Measurements from ENCODE around the gene OSBPL6. TPM values are rescaled to one million over a fixed set of nuclear protein-coding genes. Genes with fewer than 3 reads are reported as not detected.

The OSBPL6 gene
- total and polyA plus RNA-seq, 2 of the 13 experiments (the other 11 are each of a cell fraction or from before 2014, with no cell fraction given) = 0.03 to 0.11 TPM

GRCh38 chr2:178306352-178307073, 112.2 kb downstream of the OSBPL6 start:
- H3K27ac ChIP-seq (ENCODE audit: extremely low read length, insufficient read depth, low read length) = no peak overlapping the region
- H3K9me3 ChIP-seq (ENCODE audit: low read length) = no peaks in the 10 kb centered on the region
- intact Hi-C loops (cut with micrococcal nuclease; ENCODE audit: unreplicated experiment) = loop anchor here (1.0 kb wide), 3 partner anchors 26 to 108 kb away; no protein-coding TSS in a partner anchor
- POLR2A ChIA-PET = no interaction called here
- no peaks in the 10 kb centered on the region for H3K79me2 ChIP-seq (ENCODE audit: insufficient read depth, low read length)
- ATAC-seq = peak; percentile 100
- no peaks in the 10 kb centered on the region for H3K27me3 ChIP-seq (ENCODE audit: control insufficient read depth in 1 of 2, insufficient read depth in 2 of 2, low read length in 2 of 2)
- 18% methylated on average over 8 of the region's 8 CpGs for WGBS (ENCODE audit: low lambda C conversion rate)
- no peaks in the 10 kb centered on the region for H3K36me3 ChIP-seq (replicated peaks in 1 of 2; ENCODE audit: control insufficient read depth in 1 of 2, insufficient read depth in 2 of 2, low read length in 2 of 2)
- H2AFZ ChIP-seq (ENCODE audit: low read length) = no peak overlapping the region
- H3K4me1 ChIP-seq (ENCODE audit: insufficient read depth, low read length) = no peaks in the 10 kb centered on the region
- peak; percentile 92 for FAIRE-seq
- H3K9ac ChIP-seq (ENCODE audit: insufficient read depth, low read depth, low read length) = no peak overlapping the region
- no TSS peak for BruUV-seq (replicated peaks)
- H4K20me1 ChIP-seq (ENCODE audit: insufficient read depth, low read length) = no peaks in the 10 kb centered on the region
- in situ Hi-C loops (cut with HindIII; ENCODE audit: extremely low pct_ligation_motif_present, low pct_unique_long_range_greater_than_20kb) = loop anchor here (10.0 kb wide), 1 partner anchor 108 kb away; no protein-coding TSS in a partner anchor
- CTCF ChIA-PET (ENCODE audit: low intra/inter-chr PET ratio, low total read pairs) = interaction anchor here (1.3 to 2.2 kb wide), 2 partner anchors 91 to 109 kb away, joined by 4 to 11 read pairs; no protein-coding TSS in a partner anchor
- no peak overlapping the region for H3K4me3 ChIP-seq (replicated peaks in 1 of 3; ENCODE audit: insufficient read depth in 1 of 3, low read depth in 2 of 3, low read length in 3 of 3)
- DNase-seq (ENCODE audit: low spot score) = peak; percentile 62
- H3K4me2 ChIP-seq (ENCODE audit: low read depth, low read length) = no peak overlapping the region
- TF ChIP-seq ZNF616 (CRISPR knock-in tag; IDR thresholded peaks at IDR 0.05; ENCODE audit: low read depth) = no peak
- TF ChIP-seq ZGPAT (CRISPR knock-in tag; IDR thresholded peaks at IDR 0.05) = no peak
- 0 out of 2 replicates have a peak, but pooled peaks have one; percentile 10 for TF ChIP-seq KAT8 (CRISPR knock-in tag; IDR thresholded peaks at IDR 0.05)
- 0 out of 2 replicates have a peak, but pooled peaks have one; percentile 19 for TF ChIP-seq YEATS2 (CRISPR knock-in tag; IDR thresholded peaks at IDR 0.05; ENCODE audit: borderline replicate concordance)
- TF ChIP-seq ATF1 (CRISPR knock-in tag; IDR thresholded peaks at IDR 0.05) = no peak
- 0 out of 2 replicates have a peak, but pooled peaks have one; percentile 23 for TF ChIP-seq REPIN1 (CRISPR knock-in tag; IDR thresholded peaks at IDR 0.05; ENCODE audit: borderline replicate concordance, low read depth)
- 0 out of 4 replicates have a peak, but pooled peaks have one; percentile 2 to 27 for TF ChIP-seq HMGXB4 (CRISPR knock-in tag; IDR thresholded peaks at IDR 0.05; ENCODE audit: borderline replicate concordance in 1 of 2, low read depth in 1 of 2)
- TF ChIP-seq SOX6 (IDR thresholded peaks at IDR 0.05) = no peak
- TF ChIP-seq SOX6 (CRISPR knock-in tag; IDR thresholded peaks at IDR 0.05) = 0 out of 2 replicates have a peak, but pooled peaks have one; percentile 17
- 0 out of 2 replicates have a peak, but pooled peaks have one; percentile 22 for TF ChIP-seq GATAD2A (CRISPR knock-in tag; IDR thresholded peaks at IDR 0.05)
- TF ChIP-seq PHF5A (CRISPR knock-in tag; IDR thresholded peaks at IDR 0.05; ENCODE audit: low read depth, unreplicated experiment) = no peak
- TF ChIP-seq CTCF (CRISPR knock-in tag; IDR thresholded peaks at IDR 0.05) = peak; percentile 87
- TF ChIP-seq RAD21 (CRISPR knock-in tag; IDR thresholded peaks at IDR 0.05) = peak; percentile 68
- TF ChIP-seq TEAD3 (CRISPR knock-in tag; optimal IDR thresholded peaks at IDR 0.05; ENCODE audit: borderline replicate concordance) = peak; percentile 34
- no peak for TF ChIP-seq CEBPZ (IDR thresholded peaks at IDR 0.05; ENCODE audit: low read length)
- no peak for TF ChIP-seq SATB2 (CRISPR knock-in tag; IDR thresholded peaks at IDR 0.05)
